GM23338 (cell line): ENCODE measurements around the gene TMEM178B. TPM values are rescaled to one million over a fixed set of nuclear protein-coding genes. Genes with fewer than 3 reads are reported as not detected.

ENCODE experiments used
- ATAC-seq: fragments of 200-7000 bp; cut with Tn5 transposase; 3 replicates; pipeline ENCODE4 v1.9.1; 2020
- DNase-seq: peaks from one replicate; pipeline ENCODE4 v3.0.0-alpha.2; 2015; ENCODE audit warnings: low spot score
- H2AFZ ChIP-seq: fragments of 200-600 bp; sonication (generic); 2 replicates; pipeline ENCODE4 v1.8.0; 2016; ENCODE audit warnings: antibody characterized with exemption, mild to moderate bottlenecking, moderate library complexity
- H3F3A ChIP-seq: fragments of 200-600 bp; sonication (generic); replicated peaks from 2 replicates; pipeline ENCODE4 v1.8.0; 2017; ENCODE audit warnings: antibody characterized with exemption, mixed run types, low read depth
- H3K27ac ChIP-seq: fragments of 200-600 bp; sonication (generic); 2 replicates; pipeline ENCODE4 v1.6.1; 2016; ENCODE audit warnings: low read depth
- H3K27me3 ChIP-seq: fragments of 200-600 bp; sonication (generic); 2 replicates; pipeline ENCODE4 v1.8.0; 2016; ENCODE audit warnings: mild to moderate bottlenecking, mixed run types, moderate library complexity; ENCODE audit not compliant: insufficient read depth
- H3K36me3 ChIP-seq: fragments of 200-600 bp; sonication (generic); 2 replicates; pipeline ENCODE4 v1.8.0; 2016; ENCODE audit warnings: mild to moderate bottlenecking; ENCODE audit not compliant: insufficient read depth
- H3K4me1 ChIP-seq: fragments of 200-600 bp; sonication (generic); 2 replicates; pipeline ENCODE4 v1.8.0; 2016; ENCODE audit warnings: mild to moderate bottlenecking, moderate library complexity; ENCODE audit not compliant: insufficient read depth
- H3K4me2 ChIP-seq: fragments of 200-600 bp; sonication (generic); 2 replicates; pipeline ENCODE4 v1.7.1; 2017; ENCODE audit warnings: mixed run types
- H3K4me3 ChIP-seq: fragments of 200-600 bp; sonication (generic); 2 replicates; pipeline ENCODE4 v1.6.1; 2016; ENCODE audit warnings: mixed run types
- H3K79me2 ChIP-seq: fragments of 200-600 bp; sonication (generic); replicated peaks from 2 replicates; pipeline ENCODE4 v1.8.0; 2017; ENCODE audit warnings: mild to moderate bottlenecking; ENCODE audit not compliant: insufficient read depth
- H3K9me2 ChIP-seq: fragments of 200-600 bp; sonication (generic); 2 replicates; pipeline ENCODE4 v1.8.0; 2017; ENCODE audit not compliant: insufficient read depth
- H4K20me1 ChIP-seq: fragments of 200-600 bp; sonication (generic); replicated peaks from 2 replicates; pipeline ENCODE4 v1.8.0; 2017; ENCODE audit warnings: mild to moderate bottlenecking; ENCODE audit not compliant: insufficient read depth
- H3K27ac Mint-ChIP-seq: 2 replicates; pipeline ENCODE4 v1.8.0; 2020; ENCODE audit warnings: inconsistent platforms, mild to moderate bottlenecking, moderate library complexity, mixed read lengths
- H3K27me3 Mint-ChIP-seq: 3 replicates; pipeline ENCODE4 v1.8.0; 2022; ENCODE audit warnings: low read depth, mild to moderate bottlenecking, moderate library complexity, mixed read lengths, inconsistent platforms; ENCODE audit not compliant: insufficient read depth, poor library complexity
- H3K36me3 Mint-ChIP-seq: 3 replicates; pipeline ENCODE4 v1.8.0; 2021; ENCODE audit warnings: low read depth, mild to moderate bottlenecking, inconsistent platforms, moderate library complexity, mixed read lengths
- H3K4me1 Mint-ChIP-seq: 3 replicates; pipeline ENCODE4 v1.8.0; 2020; ENCODE audit warnings: mild to moderate bottlenecking, inconsistent platforms, mixed read lengths
- H3K4me3 Mint-ChIP-seq: 3 replicates; pipeline ENCODE4 v1.8.0; 2021; ENCODE audit warnings: moderate library complexity, mild to moderate bottlenecking, inconsistent platforms, mixed read lengths
- H3K9me3 Mint-ChIP-seq: 3 replicates; pipeline ENCODE4 v1.8.0; 2020; ENCODE audit warnings: moderate library complexity, mild to moderate bottlenecking, inconsistent platforms, mixed read lengths
- CTCF ChIP-seq, 2 experiments: fragments of 200-600 bp in 1 of 2; sonication (generic) in 1 of 2; conservative IDR thresholded peaks; 2 replicates each; pipeline versions ENCODE4 v1.5.1 to v1.6.1; 2016 to 2017; ENCODE audit warnings: antibody characterized with exemption in 2 of 2, low read depth in 2 of 2, mild to moderate bottlenecking in 2 of 2, moderate library complexity in 1 of 2
- POLR2AphosphoS5 ChIP-seq: IDR thresholded peaks from 2 replicates; pipeline ENCODE4 v1.6.1; 2016; ENCODE audit warnings: antibody characterized with exemption, low read depth
- STAT1 ChIP-seq: IDR thresholded peaks from one replicate; pipeline ENCODE4 v1.6.1; 2016; ENCODE audit warnings: antibody characterized with exemption; ENCODE audit not compliant: unreplicated experiment
- ZNF114 ChIP-seq: fragments of 250-450 bp; sonication (Bioruptor Pico); IDR thresholded peaks from 2 replicates; pipeline ENCODE4 v1.5.0; 2020; ENCODE audit warnings: mild to moderate bottlenecking, moderate library complexity
- polyA plus RNA-seq: library from polyadenylated mRNA; unstranded; fragments of >200 nt; fragmentation: Nextera tagmentation; extraction: Ambion mirVana; gene quantifications from 2 replicates; pipeline ENCODE4 v1.2.1, GENCODE V29; 2016
- total RNA-seq: library from RNA; depleted of rRNA; stranded (reverse); fragments of >200 nt; shearing (Covaris generic); gene quantifications from 2 replicates; pipeline ENCODE4 v1.2.3, GENCODE V29; 2014

Gene TMEM178B
- total and polyA plus RNA-seq, 2 experiments from 2014 or later, result 4.9 to 15.6 TPM

GRCh38 chr7:141272417-141272816 lies 198.6 kb downstream of the TMEM178B start:
- H3K4me1 Mint-ChIP-seq, result no peaks in the 10 kb centered on the region
- Histone ChIP-seq H3K79me2 (no peaks in the 10 kb centered on the region), H3K4me3 (no peak overlapping the region), H2AFZ (no peak overlapping the region), H3F3A (no peaks in the 10 kb centered on the region), H3K4me1 (no peaks in the 10 kb centered on the region), H3K27me3 (no peaks in the 10 kb centered on the region), H3K36me3 (no peaks in the 10 kb centered on the region), H4K20me1 (no peaks in the 10 kb centered on the region; the same call in 1 of the 2 replicates), H3K27ac (no peak overlapping the region), H3K9me2 (no peaks in the 10 kb centered on the region), H3K4me2 (no peak overlapping the region)
- peaks cover 2% of the 10 kb centered on the region for H3K27me3 Mint-ChIP-seq
- peak; percentile 33 to 56; a peak in 3 of 4 replicates for TF ChIP-seq CTCF (conservative IDR thresholded peaks at IDR 0.05; ENCODE audit: low read depth in 2 of 2)
- TF ChIP-seq STAT1, result no peak
- ATAC-seq, result peak; percentile 79
- H3K36me3 Mint-ChIP-seq, result no peaks in the 10 kb centered on the region
- H3K9me3 Mint-ChIP-seq, result no peaks in the 10 kb centered on the region
- H3K4me3 Mint-ChIP-seq, result no peak overlapping the region
- peak; percentile 47 for DNase-seq
- no peak overlapping the region for H3K27ac Mint-ChIP-seq

GRCh38 chr7:141275350-141275749 lies 201.5 kb downstream of the TMEM178B start:
- ATAC-seq (peak; percentile 78), DNase-seq (peak; percentile 51)
- TF ChIP-seq ZNF114, result no peak
- TF ChIP-seq CTCF (conservative IDR thresholded peaks at IDR 0.05; ENCODE audit: low read depth in 2 of 2), result peak; percentile 49
- Histone ChIP-seq H3K27me3 (no peaks in the 10 kb centered on the region), H3K4me2 (no peak overlapping the region), H3F3A (no peaks in the 10 kb centered on the region), H3K27ac (no peak overlapping the region), H2AFZ (no peak overlapping the region), H3K4me1 (no peaks in the 10 kb centered on the region), H3K4me3 (no peak overlapping the region), H3K36me3 (no peaks in the 10 kb centered on the region), H4K20me1 (no peaks in the 10 kb centered on the region; the same call in 1 of the 2 replicates), H3K9me2 (0 out of 2 replicates have a peak, but pooled peaks cover 2% of the 10 kb centered on the region), H3K79me2 (no peaks in the 10 kb centered on the region; the same call in 1 of the 2 replicates)
- Mint-ChIP-seq H3K9me3 (no peaks in the 10 kb centered on the region), H3K36me3 (no peaks in the 10 kb centered on the region), H3K27me3 (peaks cover 2% of the 10 kb centered on the region), H3K27ac (no peak overlapping the region), H3K4me3 (no peak overlapping the region), H3K4me1 (peaks cover under 1% of the 10 kb centered on the region; the same call in 1 of the 3 replicates)

- ATAC-seq, result no peak
- Histone ChIP-seq H3K27ac (no peak overlapping the region), H3K4me2 (no peak overlapping the region), H3K4me3 (no peak overlapping the region), H3K36me3 (no peaks in the 10 kb centered on the region), H3K27me3 (no peaks in the 10 kb centered on the region), H3K4me1 (no peaks in the 10 kb centered on the region), H3F3A (no peaks in the 10 kb centered on the region), H3K79me2 (no peaks in the 10 kb centered on the region; the same call in 1 of the 2 replicates), H3K9me2 (0 out of 2 replicates have a peak, but pooled peaks cover 2% of the 10 kb centered on the region), H2AFZ (no peak overlapping the region), H4K20me1 (no peaks in the 10 kb centered on the region; the same call in 1 of the 2 replicates)
- Mint-ChIP-seq H3K4me3 (no peak overlapping the region), H3K9me3 (no peaks in the 10 kb centered on the region), H3K27me3 (peaks cover 2% of the 10 kb centered on the region), H3K36me3 (no peaks in the 10 kb centered on the region), H3K4me1 (peaks cover 6% of the 10 kb centered on the region; the same call in 1 of the 3 replicates), H3K27ac (no peak overlapping the region)
- TF ChIP-seq STAT1 (no peak), POLR2AphosphoS5 (no peak), CTCF (conservative IDR thresholded peaks at IDR 0.05; ENCODE audit: low read depth in 2 of 2) (no peak)
- DNase-seq, result no peak
These were observed 202.2 kb downstream of the TMEM178B start for GRCh38 chr7:141276031-141276430.
